ENCODE results near the gene BRSK2.

The BRSK2 gene

DNA sequence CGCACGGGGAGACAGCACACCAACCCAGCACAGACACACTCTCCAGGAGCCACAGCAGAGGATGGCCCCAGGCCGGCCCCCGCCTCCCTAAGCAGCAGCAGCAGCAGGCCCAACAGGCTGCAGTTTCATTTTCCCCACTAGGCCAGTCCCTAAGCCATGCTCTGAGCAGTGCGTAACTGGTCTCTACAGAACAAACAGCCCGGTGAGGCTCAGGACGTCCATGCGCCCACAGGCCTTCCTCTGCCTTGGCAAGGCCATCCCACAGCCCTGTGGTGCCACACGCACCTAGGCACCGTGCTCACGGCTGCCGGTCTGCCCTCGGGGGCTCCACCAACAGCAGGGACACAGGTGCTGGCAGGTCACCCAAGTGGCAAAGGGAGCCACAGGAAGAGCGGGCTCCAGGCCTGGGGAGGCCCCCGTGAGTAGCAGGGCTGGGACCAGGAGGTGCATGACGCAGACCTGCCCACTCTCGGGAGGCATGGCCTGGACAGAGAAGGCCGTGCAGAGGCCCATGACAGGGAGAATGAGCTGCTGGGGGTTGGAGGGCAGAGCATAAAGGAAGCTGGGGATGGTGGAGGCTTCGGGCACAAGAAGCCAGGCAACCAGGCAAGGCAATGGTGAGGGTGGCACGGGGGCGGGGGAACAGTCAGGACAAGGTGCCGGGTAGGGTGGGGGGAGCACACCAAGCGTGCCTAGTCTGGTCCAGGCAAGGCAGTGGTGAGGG is 98.3 kb downstream of the BRSK2 start (continued):
- TF ChIP-seq BCL6B (tag by site-specific recombination; IDR thresholded peaks at IDR 0.05) (no peak), EGR2 (tag by site-specific recombination; IDR thresholded peaks at IDR 0.05; ENCODE audit: low read depth) (no peak), ZNF391 (tag by site-specific recombination; IDR thresholded peaks at IDR 0.05; ENCODE audit: borderline replicate concordance, low read depth) (no peak), ZNF621 (tag by site-specific recombination; IDR thresholded peaks at IDR 0.05) (no peak), OSR2 (tag by site-specific recombination; IDR thresholded peaks at IDR 0.05) (no peak), ZBTB1 (tag by site-specific recombination; IDR thresholded peaks at IDR 0.05) (no peak), ZNF211 (tag by site-specific recombination; IDR thresholded peaks at IDR 0.05; ENCODE audit: low read depth) (no peak), KLF7 (tag by site-specific recombination; IDR thresholded peaks at IDR 0.05; ENCODE audit: borderline replicate concordance) (no peak), ZNF341 (tag by site-specific recombination; IDR thresholded peaks at IDR 0.05; ENCODE audit: low read depth) (no peak)
- TF ChIP-seq, protein P1, sequence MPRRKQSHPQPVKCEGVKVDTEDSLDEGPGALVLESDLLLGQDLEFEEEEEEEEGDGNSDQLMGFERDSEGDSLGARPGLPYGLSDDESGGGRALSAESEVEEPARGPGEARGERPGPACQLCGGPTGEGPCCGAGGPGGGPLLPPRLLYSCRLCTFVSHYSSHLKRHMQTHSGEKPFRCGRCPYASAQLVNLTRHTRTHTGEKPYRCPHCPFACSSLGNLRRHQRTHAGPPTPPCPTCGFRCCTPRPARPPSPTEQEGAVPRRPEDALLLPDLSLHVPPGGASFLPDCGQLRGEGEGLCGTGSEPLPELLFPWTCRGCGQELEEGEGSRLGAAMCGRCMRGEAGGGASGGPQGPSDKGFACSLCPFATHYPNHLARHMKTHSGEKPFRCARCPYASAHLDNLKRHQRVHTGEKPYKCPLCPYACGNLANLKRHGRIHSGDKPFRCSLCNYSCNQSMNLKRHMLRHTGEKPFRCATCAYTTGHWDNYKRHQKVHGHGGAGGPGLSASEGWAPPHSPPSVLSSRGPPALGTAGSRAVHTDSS (tag by site-specific recombination; IDR thresholded peaks at IDR 0.05): no peak

DNA sequence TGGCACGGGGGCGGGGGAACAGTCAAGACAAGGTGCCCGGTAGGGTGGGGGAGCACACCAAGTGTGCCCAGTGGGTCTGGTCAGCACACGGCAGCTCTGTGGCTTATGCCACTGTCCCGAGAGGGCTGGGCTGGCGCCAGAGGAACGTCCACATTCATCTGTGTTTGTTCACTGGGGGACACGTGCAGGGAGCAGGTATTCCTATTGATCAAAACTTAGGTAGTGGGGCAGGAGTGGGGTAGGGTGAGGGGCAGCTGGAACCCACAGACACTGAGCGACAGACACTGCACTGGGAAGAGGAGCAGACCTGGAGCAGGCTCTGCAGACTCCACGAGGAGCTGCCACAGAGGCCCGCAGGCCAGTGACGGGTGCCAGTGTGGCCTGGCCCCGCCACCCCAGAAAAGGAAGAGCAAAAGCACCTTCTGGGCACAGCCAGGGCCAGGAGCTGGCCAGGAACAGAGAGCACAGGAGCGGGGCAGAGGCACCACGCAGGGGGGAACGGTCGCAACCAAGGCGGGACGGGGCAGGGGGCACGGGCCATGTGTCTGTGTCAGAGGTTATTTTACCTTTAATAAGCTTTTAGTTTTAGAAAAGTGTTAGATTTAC is 98.9 kb downstream of the BRSK2 start:
- no peak for TF ChIP-seq ZNF239 (tag by site-specific recombination; IDR thresholded peaks at IDR 0.05)
- TF ChIP-seq ZNF202 (tag by site-specific recombination; IDR thresholded peaks at IDR 0.05; ENCODE audit: borderline replicate concordance): no peak
- TF ChIP-seq ZBTB44 (tag by site-specific recombination; IDR thresholded peaks at IDR 0.05): no peak
- no peak for TF ChIP-seq ZNF510 (tag by site-specific recombination; IDR thresholded peaks at IDR 0.05; ENCODE audit: insufficient replicate concordance)
- TF ChIP-seq ZNF692 (tag by site-specific recombination; IDR thresholded peaks at IDR 0.05): no peak
- no peak for TF ChIP-seq ZNF174 (tag by site-specific recombination; IDR thresholded peaks at IDR 0.05)
- H3K36me3 ChIP-seq (ENCODE audit: control insufficient read depth in 2 of 2, insufficient read depth in 1 of 2, low read length in 2 of 2): no peaks in the 10 kb centered on the region
- ChIA-PET POLR2A (no interaction called here), CTCF (no interaction called here)
- no peaks in the 10 kb centered on the region for H3K9me3 ChIP-seq (ENCODE audit: control insufficient read depth, insufficient read depth, low read depth, low read length)
- no peak overlapping the region for H3K4me3 ChIP-seq (ENCODE audit: low read depth, low read length)
- H3K4me1 ChIP-seq (ENCODE audit: control insufficient read depth, insufficient read depth, low read length): no peaks in the 10 kb centered on the region; the same call in 1 of the 2 replicates
- H3K27ac ChIP-seq (ENCODE audit: extremely low read depth, low read depth, low read length): no peak overlapping the region

GRCh38 chr11:1490651-1491050 is 100.9 kb downstream of the BRSK2 start:
- ChIA-PET CTCF (no interaction called here), POLR2A (interaction anchor here (0.7 kb wide), 1 partner anchor 261 kb away, joined by 3 read pairs; no protein-coding TSS in a partner anchor)
- no peak overlapping the region for H3K27ac ChIP-seq (ENCODE audit: extremely low read depth, low read depth, low read length)
- TF ChIP-seq ZNF37A (tag by site-specific recombination; IDR thresholded peaks at IDR 0.05) (no peak), ZNF169 (tag by site-specific recombination; IDR thresholded peaks at IDR 0.05) (no peak), ZNF677 (tag by site-specific recombination; IDR thresholded peaks at IDR 0.05) (no peak), ZNF184 (tag by site-specific recombination; IDR thresholded peaks at IDR 0.05) (no peak), ZNF645 (tag by site-specific recombination; IDR thresholded peaks at IDR 0.05) (no peak)
- no peak overlapping the region for H3K4me3 ChIP-seq (ENCODE audit: low read depth, low read length)
- no peaks in the 10 kb centered on the region for H3K36me3 ChIP-seq (ENCODE audit: control insufficient read depth in 2 of 2, insufficient read depth in 1 of 2, low read length in 2 of 2)
- H3K9me3 ChIP-seq (ENCODE audit: control insufficient read depth, insufficient read depth, low read depth, low read length): no peaks in the 10 kb centered on the region
- H3K4me1 ChIP-seq (ENCODE audit: control insufficient read depth, insufficient read depth, low read length): no peaks in the 10 kb centered on the region; the same call in 1 of the 2 replicates

All from HEK293 (cell line).